Loucy (cell line): Measurements from ENCODE around the gene SGK2.

ENCODE experiments used
- CTCF ChIP-seq: fragments of 200-600 bp; sonication (generic); conservative IDR thresholded peaks from 2 replicates; pipeline ENCODE4 v1.5.1; 2014; ENCODE audit warnings: mild to moderate bottlenecking, antibody characterized with exemption, low read length
- EZH2phosphoT487 ChIP-seq: fragments of 200-600 bp; IDR thresholded peaks from 2 replicates; pipeline ENCODE4 v1.6.1; 2018; ENCODE audit warnings: antibody characterized with exemption, mild to moderate bottlenecking, moderate library complexity, borderline replicate concordance

- TF ChIP-seq CTCF (no peak), EZH2phosphoT487 (no peak)
Observed at GRCh38 chr20:43535370-43536004, 23.3 kb upstream of the SGK2 start.
